Stimulated activated CD4-positive, alpha-beta T cell treated with anti-CD3 and anti-CD28 coated beads, Interleukin-1b, Interleukin-23, amount 100 ng/mL, for 1 hour (primary cell): ENCODE measurements around the gene NRN1.
"Not testable (repeated sequence)": the region's sequence is repeated elsewhere in the genome, so short reads cannot be mapped to it uniquely, and the experiment has no call there.

Experiments used
- DNase-seq, 2 donors: peaks; one replicate each; pipeline ENCODE4 v3.0.0-alpha.2; 2020; ENCODE audit warnings: low read depth in 2 of 2

NRN1 gene, protein sequence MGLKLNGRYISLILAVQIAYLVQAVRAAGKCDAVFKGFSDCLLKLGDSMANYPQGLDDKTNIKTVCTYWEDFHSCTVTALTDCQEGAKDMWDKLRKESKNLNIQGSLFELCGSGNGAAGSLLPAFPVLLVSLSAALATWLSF

DNA sequence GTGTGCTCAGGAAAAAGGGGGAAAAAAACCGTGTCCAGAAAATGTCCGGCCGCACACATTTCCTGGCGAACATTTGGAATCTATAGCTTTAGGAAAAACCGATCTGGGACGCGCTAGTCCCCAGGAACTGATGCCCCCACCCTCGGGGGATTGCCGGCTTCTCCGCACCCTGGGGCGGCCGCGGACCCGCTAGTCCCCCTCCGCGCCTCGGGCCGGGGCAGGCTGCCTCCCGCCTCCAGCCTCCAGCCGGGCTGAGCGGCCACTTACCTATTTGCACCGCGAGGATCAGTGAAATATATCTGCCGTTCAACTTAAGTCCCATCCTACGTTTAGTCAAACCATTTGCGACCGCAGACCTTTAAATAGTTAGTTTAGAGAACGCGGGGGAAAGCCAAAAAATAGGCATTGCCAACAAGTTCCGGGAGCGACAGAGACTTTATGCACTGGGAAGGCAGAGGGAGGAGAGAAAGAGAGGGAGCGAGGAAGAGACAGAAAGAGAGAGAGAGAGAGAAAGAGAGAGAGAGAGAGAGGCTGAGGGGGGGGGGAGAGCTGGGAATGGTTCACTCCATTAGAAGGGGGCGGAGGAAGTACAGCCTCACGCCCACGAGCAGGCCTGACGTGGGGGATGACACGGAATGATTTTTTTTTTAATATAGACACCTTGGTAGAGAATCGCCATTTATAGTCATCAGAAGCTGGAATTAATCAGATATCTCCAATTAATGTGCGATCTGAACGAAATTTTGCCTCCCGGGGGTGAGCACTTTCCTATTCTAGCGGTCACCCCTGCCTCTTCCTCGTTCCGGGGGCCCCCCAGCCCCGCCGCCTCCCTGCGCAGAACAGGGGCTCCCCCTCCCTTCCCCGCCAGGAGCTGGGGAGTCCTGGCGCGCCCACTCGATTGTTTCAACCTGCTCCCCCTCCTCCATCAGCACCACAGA is at the start of gene NRN1:
Gene NRN1 (minus strand): TSS at position 498 of the 938 bp plus-strand sequence. CDS start 176 bp downstream, at position 322.
- DNase-seq = no peak

DNA sequence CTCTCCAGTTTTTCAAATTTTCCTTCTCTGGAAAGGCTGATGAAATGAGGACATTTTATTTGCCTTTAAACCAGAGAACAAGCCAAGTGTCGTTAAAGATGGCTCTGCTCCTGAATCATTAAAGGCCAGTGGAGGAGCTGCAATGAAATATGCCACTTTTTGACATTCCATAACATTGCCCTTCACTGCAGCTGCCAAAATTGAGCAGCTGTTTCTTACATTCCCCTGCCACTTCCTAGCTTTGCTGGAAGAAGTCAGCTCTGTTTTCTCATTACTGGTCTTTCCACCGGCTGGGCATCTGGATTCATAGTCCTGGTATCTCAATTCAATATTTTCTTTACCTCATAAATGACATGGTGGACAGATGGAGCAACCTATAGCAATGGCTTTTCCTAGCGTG is 45.5 kb upstream of the NRN1 start:
- no peak for DNase-seq

DNA sequence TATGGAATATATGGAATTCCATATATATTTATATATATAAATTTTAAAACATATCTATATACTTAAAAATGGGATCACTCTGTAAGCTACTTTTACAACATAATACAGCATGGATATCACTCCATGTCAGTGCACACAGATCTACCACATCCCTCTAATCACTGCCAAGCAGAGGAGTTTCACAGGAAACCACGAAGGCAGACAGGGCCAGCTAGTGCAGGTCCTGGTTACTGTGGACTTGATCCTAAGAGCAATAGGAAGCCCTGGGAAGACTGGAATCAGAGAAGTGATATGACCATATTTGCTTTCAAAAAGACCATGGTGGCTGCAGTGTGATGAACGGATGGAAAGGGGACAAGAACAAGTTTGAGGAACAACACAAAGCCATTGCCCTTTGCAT is 40.0 kb upstream of the NRN1 start:
- DNase-seq = no peak

DNA sequence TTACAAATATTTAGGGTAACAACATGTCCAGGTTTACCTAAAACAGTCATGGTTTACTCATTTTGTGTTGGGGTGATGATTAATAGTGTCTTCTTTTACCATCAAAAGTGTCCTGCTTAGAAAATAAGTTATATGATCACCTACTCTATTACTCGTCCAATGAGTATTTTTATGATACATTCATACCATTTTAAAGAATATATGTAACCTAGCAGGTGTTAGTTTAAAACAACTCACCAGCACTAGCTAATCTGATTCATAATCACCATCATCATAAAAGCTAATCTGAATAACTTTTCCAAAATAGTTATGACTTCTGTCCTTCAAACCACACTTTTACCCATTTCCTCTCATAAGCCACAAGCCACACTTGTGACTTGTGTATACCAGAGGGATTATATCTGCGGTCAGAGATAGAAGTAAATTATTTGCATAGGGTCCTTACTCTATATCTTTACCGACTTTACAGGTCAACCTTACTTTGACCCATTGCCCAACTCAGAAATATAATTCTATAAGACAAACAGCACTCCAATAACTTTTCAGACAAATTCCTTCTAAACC is 33.3 kb upstream of the NRN1 start:
- no peak for DNase-seq

DNA sequence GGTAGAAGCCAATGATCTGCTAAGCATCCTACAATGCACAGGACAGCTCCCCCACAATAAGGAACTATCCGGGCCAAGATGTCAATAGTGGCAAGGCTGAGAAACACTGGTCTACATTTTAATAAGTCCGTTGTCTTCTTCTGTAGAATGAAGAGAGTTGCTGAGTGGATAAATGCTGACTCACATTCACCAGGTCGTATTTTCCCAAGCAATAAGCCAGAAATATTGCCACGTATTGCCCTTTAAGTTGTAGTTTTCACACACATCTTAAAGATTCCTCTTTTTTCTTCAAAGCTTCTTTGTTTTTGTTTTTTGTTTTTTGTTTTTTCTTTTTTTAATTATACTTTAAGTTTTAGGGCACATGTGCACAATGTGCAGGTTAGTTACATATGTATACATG is 30.5 kb upstream of the NRN1 start:
- DNase-seq = no peak

DNA sequence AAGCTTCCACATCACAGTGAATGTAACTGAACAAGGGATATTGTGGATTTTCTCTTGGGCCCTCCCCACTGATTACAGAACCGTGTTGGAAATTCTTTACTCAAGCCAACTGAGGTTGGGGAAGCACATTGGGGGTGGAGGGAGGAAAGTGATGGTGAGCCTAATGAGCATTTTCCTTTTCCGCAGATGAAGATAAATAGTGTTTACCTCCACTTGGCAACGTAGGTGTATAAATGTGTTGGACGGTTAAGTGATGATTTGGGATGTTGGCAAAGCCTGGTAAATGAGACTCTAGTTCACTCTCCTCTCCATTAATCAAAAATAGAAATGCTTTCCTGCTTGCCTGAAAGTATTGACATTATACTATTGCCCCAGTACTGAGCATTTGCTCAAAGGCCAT is 27.1 kb upstream of the NRN1 start:
- DNase-seq = no peak

DNA sequence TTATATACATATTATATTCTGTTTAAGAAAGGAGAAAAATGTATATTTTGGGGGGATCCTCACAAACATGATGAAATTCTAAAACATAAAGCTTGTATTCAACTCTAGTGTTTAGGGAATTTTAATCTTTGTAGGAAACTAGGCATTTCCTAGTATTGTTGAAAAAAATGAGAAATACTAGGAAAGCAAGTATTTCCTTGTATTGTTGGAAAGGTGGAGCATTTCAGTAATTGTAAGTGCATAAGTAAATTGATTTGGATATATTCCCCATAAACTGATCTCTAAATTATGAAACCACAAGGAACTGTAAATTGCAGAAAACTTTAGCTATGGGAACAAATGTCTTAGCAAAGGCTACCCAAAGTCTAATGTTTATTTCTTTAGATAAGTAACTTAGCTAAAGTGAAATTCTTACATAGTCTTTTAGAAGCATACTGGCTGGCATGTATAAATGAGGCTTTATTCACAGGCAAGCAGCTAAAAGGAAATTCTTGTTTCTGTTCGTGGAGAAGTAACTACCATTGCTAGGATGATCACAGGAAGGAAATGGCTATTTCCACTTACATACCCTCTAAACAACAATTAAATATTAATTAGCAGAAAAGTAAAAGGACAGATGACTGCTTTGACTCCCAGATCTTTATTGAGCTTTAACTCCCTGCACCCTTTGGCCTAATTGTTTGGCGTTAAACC is 19.9 kb upstream of the NRN1 start:
- DNase-seq = no peak

DNA sequence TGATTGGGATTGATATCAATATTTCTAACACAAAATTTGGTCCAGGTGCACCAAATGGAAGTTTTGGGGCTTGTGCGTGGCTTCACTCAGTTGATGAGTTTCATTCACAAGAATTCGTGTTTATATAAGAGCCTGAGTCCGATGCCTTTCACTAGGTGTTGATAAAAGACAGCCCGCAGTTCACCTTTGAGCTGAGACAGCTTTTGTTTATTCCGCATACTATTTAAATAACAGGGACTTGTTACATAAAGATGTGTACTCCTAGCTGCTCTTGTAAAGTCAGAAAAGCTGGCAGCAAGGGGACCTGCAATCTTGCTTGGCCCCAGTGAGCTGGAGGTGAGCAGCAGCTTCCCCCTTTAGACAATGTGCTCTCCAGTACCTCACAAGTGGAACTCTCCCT is 19.0 kb upstream of the NRN1 start:
- DNase-seq = no peak

DNA sequence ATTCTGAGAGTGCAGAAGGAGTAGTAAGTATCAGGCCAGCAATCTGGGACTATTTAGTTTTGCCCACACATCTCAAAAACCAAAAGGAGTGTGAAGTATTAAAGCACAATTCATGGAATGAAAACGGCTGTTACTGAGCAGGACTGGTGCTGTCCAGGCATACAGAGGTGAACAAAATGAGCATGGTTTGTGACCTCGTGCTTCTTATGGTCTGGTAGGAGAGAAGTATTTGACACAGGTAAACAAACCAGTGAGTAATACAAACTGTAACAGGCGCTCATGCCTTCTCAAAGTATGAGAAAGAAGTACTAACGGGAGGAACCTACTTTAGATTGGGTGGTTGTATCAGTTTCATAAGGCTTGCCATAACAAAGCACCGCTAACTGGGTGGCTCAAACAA is 17.5 kb upstream of the NRN1 start:
- no peak for DNase-seq

DNA sequence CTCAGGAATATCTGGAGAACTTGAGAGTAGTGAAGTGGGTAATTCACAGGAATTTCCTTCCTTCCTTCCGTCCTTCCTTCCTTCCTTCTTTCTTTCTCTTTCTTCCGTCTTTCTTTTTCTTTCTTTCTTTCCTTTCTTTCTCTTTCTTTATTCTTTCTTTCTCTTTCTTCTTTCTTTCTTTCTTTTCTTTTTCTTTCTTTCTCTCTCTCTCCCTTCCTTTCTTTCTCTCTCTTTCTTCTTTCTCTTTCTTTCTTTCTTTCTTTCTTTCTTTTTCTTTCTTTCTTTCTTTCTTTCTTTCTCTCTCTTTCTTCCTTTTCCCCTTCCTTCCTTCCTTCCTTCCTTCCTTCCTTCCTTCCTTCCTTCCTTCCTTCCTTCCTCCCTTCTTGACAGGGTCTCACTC is 16.1 kb upstream of the NRN1 start:
- not testable (repeated sequence) for DNase-seq

DNA sequence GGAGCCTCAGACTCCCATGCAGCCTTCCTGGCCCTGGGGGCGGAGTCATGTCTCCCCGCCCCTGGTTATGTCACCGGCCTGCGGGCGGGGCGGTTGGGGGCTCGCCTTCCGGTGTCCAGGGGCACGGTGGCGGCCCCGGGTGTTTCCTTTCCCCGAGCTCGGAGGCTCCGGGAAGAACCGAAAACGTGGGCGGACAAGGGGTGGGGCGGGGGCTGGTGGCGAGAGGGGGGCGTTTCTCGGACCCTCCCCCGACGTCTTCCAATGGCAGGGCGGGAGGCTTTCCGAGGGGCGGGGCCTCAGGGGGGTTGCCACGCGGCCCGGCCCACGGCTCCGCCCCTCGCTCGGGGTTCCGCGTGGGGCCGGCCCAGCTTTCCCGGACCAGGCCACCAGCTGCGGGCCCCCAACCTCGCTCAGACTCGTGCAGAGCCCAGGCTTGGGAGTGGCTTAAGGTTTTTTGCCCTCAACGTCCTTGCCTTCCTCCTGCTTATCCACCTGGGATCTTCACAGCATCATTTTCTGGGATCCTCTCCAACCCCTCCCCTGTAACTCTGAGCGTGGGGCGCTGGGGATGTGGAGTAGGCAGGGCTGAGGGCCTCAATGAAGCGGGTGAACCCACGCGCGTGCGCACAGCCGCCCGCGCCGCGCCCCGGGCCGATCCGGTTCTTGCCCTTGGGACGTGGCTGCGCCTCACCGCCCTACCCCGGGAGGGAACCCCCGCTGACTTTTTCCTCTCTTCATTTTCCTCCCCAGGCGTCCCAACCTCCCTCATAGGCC is 2.1 kb upstream of the NRN1 start:
- DNase-seq = no peak

DNA sequence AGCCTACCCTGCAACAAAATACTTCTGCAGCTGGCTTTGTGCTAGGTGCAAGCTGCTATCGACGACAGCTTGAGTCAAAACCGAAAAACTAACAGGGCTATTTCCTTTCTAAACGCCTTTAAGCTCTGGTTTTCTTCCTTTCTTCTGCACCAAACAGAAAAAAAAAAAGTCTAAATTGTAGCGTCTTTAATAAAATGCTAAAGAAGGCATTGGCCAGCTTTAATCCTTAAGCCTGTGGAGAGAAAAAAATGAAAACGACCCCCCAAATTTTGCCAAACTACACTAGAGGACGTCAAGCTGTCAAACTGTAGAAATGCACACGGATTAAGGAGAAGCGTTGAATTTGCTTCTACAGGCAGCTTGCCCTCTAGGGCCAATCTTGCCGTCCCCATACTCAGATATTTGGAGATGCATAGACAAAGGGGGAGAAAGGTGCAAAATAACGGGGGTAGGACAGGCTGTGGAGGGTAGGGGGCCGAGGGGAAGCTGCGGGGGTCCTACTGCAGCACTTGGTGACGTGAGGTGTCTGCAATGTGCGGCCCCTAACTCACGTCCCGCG is 1.4 kb upstream of the NRN1 start:
- DNase-seq = no peak

DNA sequence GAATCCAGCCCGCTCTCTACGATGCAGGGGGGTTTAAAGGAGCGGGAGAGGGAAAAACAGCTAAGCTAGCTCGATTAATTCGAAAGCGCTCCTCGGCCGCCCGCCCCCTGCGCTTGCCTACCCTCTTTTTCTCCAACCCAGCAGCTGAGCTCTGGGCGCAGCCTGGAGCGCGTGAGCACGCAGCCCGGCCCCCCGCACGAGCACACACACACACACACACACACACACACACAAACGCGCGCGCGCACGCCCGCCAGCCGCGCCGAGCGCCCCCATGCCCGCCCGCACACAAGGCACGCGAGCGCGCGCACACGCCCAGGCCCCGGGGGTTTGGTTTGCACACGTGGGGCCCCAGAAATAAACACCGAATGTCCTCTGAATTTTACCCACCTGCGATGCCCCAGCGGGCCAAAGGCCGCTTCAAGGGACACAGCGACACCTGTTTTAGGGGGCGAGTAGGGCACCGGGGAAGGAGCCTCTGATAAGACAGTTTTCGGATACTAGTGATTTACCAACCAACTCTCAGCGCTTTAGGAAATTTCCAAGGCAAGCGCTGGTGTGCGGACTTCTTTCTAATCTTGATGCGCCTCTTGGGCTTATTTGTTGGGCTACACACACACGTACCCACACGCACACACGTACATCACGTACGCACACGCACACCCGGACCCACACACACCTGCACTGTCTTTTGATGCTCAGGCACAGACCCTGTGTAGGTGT is 802 bp upstream of the NRN1 start:
- no peak for DNase-seq

DNA sequence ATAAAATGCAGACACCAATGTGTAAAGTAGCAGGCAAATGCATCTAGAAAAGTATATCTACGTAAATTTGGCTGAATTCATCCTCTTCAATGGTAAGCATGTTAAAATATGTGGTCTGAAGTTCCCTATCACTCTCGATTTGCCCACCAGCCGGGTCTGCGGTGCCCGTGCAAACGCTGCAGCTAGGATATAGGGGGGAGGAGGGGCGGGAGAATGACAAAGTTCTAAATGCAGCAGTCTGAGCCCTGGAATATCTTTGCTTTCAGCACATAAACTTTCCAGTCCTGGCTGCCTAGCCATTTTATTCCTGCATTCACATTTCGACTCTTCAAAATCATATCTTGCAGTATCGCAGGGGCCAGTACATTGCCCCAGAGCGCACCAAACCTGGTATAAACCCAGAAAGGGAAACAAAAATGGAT is 708 bp downstream of the NRN1 start:
- no peak for DNase-seq

DNA sequence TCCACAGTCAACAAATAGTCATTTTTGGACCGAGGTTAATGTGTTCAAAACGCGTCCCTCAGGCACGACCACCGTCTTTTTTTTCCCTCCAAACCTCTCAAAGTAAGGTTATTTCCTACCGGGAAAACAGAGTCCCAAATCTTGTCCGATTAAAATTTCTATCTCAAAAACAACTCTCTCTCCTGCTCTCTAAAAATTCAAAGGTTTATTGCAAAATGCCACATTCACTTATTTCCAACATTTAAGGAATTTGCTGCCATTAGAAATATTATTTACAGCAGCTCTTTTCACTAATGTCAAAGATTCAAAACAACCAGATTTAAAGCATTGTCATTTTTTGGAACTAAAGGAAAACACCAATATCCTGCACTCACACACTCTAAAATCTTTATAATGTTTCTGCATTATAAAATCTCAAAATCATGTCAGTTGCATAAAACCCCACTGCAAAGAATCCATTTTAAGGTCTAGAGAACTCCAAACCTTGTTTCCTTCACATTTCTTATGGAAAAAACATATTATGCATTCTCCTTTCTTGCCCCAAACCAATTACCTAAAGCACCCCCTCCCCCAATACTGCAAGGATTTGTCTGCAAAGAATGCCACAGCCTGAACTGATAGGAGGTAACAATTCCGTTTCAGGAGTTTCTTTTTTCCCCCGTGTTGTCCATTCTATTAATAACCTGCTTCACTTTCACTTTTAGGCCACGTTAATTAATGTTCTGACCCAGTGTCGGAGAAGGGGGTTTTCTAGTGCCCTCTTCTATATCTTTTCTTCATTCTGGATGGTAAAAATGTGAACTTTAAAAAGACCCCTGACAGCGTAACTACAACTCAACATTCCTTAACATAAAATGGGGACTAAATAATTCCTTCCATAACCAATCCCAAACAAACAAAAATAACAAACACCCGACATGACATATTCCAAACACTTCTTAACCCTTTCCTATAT is 1.4 kb downstream of the NRN1 start:
- DNase-seq = no peak

DNA sequence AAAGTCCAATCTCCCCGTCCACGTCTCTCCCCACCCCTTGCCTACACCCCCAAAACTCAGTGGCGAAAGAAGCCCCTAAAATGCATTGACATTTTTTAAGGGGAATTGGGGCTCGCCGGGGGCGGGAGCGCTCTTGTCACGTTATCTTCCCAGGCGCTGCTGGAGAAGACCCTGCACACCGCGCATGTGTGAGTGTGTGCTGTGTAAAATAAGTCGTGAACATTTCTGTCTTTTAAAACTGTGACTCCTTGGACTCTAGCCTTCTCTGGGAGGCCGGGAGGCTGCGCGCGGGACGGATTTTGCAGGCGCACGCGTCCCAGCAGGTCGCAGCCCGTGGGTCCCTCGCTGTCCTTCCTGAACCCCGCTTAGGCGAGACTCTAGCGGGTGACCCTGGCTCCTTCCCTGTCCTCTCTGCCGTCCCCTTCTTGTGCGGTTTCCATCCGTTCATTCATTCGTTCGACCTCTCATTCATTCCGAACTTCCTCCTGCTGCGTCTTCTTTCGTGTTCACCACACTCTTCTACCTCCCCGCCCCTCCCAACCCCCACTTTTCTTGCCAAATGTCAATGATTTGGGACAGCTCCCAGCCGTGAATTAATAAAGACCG is 2.2 kb downstream of the NRN1 start:
- no peak for DNase-seq

DNA sequence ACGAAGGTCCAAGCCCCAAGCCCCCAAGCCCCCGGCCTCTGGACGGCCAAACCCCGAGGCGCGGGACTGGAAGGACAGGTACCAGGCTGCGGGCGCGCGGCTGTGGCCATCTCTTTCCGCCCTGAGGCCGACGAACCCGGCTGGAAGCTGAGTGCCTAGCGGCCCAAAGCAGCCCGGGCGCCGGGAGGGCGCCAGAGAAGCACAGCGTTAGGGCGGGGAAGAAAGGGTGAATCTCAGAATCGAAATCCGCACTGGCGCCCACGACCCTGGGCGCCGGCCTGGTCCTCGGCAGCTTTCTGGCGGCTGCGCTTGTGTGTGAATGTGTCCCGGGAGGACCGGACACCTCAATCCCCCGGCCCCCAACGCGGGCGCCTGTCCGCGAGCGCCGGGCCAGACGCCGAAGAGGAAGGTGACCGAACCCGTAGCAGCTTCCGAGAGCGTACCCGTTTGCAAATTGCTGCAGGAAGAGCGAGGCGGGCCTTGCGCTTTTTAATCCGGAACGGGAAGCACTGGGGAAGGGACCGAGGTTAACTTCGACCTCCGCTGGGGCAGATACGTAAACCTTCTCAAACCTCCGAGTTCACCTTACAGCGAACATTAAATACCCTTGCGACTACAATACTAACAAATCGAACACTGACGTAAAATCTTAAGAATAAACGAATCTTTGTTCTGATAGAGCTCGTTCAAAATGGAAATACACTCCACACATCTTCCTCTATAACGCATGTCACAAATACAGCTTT is 2.9 kb downstream of the NRN1 start:
- no peak for DNase-seq

DNA sequence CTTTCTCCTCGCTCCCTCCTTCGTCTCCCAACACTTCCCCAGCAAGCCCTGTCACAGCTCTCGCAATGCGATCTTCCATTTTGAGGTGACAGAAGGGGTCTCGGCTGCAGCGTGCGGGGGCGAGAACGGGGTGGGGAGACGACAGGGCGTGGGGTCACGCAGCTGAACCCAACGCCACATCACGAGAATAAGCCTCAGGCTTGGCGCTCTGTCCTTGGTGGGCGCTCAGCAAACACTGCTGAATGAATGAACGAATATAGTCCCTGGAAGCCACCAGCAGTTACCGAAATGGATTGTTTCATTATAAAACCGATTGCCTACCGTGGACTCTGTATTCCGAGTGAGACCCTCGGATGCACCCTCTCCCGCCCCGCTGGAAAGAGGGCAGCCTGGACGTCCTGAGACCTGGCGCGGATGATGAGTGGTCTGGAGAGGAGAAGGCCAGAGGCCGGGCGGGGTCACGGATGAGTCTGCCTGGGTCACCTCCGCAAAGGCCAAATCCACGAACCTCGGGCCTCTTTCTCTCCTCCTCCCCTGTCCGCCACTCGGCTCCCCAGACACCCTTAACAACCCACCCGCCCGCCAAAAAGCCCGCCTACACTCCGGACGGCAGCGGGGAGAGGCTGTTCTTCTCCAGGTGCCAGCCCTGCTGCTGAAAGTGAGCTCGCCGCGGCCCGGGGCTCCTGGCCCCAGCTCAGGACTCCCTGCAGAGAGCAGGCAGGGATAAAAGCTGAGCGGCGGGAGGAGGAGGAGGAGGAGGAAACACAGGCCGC is 3.7 kb downstream of the NRN1 start:
- DNase-seq = no peak
